Measurements from ENCODE around the gene SYNM.

- no peak for TF ChIP-seq ARNTL (CRISPR knock-in tag; IDR thresholded peaks at IDR 0.05; ENCODE audit: borderline replicate concordance, low read depth)
- no peak for TF ChIP-seq CREB5 (CRISPR knock-in tag; IDR thresholded peaks at IDR 0.05; ENCODE audit: low read depth)
- TF ChIP-seq ZFP30 (CRISPR knock-in tag; IDR thresholded peaks at IDR 0.05) = no peak
- no peak for TF ChIP-seq RARB (CRISPR knock-in tag; IDR thresholded peaks at IDR 0.05)
- no peak for TF ChIP-seq TCF4 (CRISPR knock-in tag; IDR thresholded peaks at IDR 0.05; ENCODE audit: borderline replicate concordance)
- no peak for TF ChIP-seq ZFP3 (CRISPR knock-in tag; IDR thresholded peaks at IDR 0.05)
- no peak for TF ChIP-seq TSHZ2 (CRISPR knock-in tag; IDR thresholded peaks at IDR 0.05)
- no peak for TF ChIP-seq PATZ1 (CRISPR knock-in tag; IDR thresholded peaks at IDR 0.05; ENCODE audit: borderline replicate concordance)
- TF ChIP-seq BACH2 (CRISPR knock-in tag; IDR thresholded peaks at IDR 0.05; ENCODE audit: borderline replicate concordance) = no peak
- TF ChIP-seq SNAI2 (CRISPR knock-in tag; IDR thresholded peaks at IDR 0.05) = no peak
These were observed 41.8 kb downstream of the SYNM start for GRCh38 chr15:99146661-99147060.

Data from SK-N-SH treated with all-trans-retinoic acid at 6 μM for 48 hours (cell line).